ENCODE results near the gene IGFBP6. TPM values are rescaled to one million over a fixed set of nuclear protein-coding genes. Genes with fewer than 3 reads are reported as not detected.

IGFBP6 gene
- polyA plus RNA-seq, 1 donor from 2014 or later: not detected

GRCh38 chr12:53055471-53056266, 41.8 kb upstream of the IGFBP6 start:
- Histone ChIP-seq H3K9ac (ENCODE audit: low read length) (no peak overlapping the region), H4K20me1 (ENCODE audit: insufficient read depth) (no peaks in the 10 kb centered on the region), H3K4me3 (ENCODE audit: low read length) (no peak overlapping the region), H3K9me3 (ENCODE audit: low read length) (no peaks in the 10 kb centered on the region), H3K79me2 (replicated peaks; ENCODE audit: insufficient read depth, low read length) (no peaks in the 10 kb centered on the region), H3K9me2 (ENCODE audit: insufficient read depth, low read length) (no peaks in the 10 kb centered on the region), H3K27ac (ENCODE audit: low read length) (no peak overlapping the region), H3K36me3 (ENCODE audit: insufficient read depth, low read length) (no peaks in the 10 kb centered on the region), H3K4me2 (ENCODE audit: low read length) (no peak overlapping the region), H2AFZ (ENCODE audit: low read depth, low read length) (no peak overlapping the region), H3K27me3 (ENCODE audit: insufficient read depth, low read depth, low read length) (no peaks in the 10 kb centered on the region), H3F3A (ENCODE audit: insufficient read depth, low read length, poor library complexity, severe bottlenecking) (no peaks in the 10 kb centered on the region)
- no peak for TF ChIP-seq CTCF (IDR thresholded peaks at IDR 0.05; ENCODE audit: poor library complexity, severe bottlenecking)
- TF ChIP-seq, protein P1, sequence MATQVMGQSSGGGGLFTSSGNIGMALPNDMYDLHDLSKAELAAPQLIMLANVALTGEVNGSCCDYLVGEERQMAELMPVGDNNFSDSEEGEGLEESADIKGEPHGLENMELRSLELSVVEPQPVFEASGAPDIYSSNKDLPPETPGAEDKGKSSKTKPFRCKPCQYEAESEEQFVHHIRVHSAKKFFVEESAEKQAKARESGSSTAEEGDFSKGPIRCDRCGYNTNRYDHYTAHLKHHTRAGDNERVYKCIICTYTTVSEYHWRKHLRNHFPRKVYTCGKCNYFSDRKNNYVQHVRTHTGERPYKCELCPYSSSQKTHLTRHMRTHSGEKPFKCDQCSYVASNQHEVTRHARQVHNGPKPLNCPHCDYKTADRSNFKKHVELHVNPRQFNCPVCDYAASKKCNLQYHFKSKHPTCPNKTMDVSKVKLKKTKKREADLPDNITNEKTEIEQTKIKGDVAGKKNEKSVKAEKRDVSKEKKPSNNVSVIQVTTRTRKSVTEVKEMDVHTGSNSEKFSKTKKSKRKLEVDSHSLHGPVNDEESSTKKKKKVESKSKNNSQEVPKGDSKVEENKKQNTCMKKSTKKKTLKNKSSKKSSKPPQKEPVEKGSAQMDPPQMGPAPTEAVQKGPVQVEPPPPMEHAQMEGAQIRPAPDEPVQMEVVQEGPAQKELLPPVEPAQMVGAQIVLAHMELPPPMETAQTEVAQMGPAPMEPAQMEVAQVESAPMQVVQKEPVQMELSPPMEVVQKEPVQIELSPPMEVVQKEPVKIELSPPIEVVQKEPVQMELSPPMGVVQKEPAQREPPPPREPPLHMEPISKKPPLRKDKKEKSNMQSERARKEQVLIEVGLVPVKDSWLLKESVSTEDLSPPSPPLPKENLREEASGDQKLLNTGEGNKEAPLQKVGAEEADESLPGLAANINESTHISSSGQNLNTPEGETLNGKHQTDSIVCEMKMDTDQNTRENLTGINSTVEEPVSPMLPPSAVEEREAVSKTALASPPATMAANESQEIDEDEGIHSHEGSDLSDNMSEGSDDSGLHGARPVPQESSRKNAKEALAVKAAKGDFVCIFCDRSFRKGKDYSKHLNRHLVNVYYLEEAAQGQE (IDR thresholded peaks at IDR 0.05; ENCODE audit: borderline replicate concordance): no peak
- TF ChIP-seq POLR2AphosphoS5 (IDR thresholded peaks at IDR 0.05): no peak

- H3K4me2 ChIP-seq (ENCODE audit: low read length): no peak overlapping the region
- H3F3A ChIP-seq (ENCODE audit: insufficient read depth, low read length, poor library complexity, severe bottlenecking): no peaks in the 10 kb centered on the region
- no peak overlapping the region for H3K27ac ChIP-seq (ENCODE audit: low read length)
- H3K36me3 ChIP-seq (ENCODE audit: insufficient read depth, low read length): no peaks in the 10 kb centered on the region
- no peaks in the 10 kb centered on the region for H3K27me3 ChIP-seq (ENCODE audit: insufficient read depth, low read depth, low read length)
- no peak overlapping the region for H3K4me3 ChIP-seq (ENCODE audit: low read length)
- no peaks in the 10 kb centered on the region for H3K9me2 ChIP-seq (ENCODE audit: insufficient read depth, low read length)
- no peaks in the 10 kb centered on the region for H4K20me1 ChIP-seq (ENCODE audit: insufficient read depth)
- H3K79me2 ChIP-seq (replicated peaks; ENCODE audit: insufficient read depth, low read length): no peaks in the 10 kb centered on the region
- H3K9ac ChIP-seq (ENCODE audit: low read length): no peak overlapping the region
- no peak overlapping the region for H2AFZ ChIP-seq (ENCODE audit: low read depth, low read length)
- no peak for TF ChIP-seq EZH2 (IDR thresholded peaks at IDR 0.05; ENCODE audit: borderline replicate concordance, insufficient read depth, low read length, poor library complexity, severe bottlenecking)
- no peak for TF ChIP-seq SMC3 (conservative IDR thresholded peaks at IDR 0.05; ENCODE audit: poor library complexity)
- no peak for TF ChIP-seq POLR2AphosphoS5 (IDR thresholded peaks at IDR 0.05)
- TF ChIP-seq RAD21 (conservative IDR thresholded peaks at IDR 0.05): no peak
- TF ChIP-seq CTCF (IDR thresholded peaks at IDR 0.05; ENCODE audit: poor library complexity, severe bottlenecking): no peak
- TF ChIP-seq, protein P1 (IDR thresholded peaks at IDR 0.05; ENCODE audit: borderline replicate concordance): no peak
- TF ChIP-seq TAF1 (IDR thresholded peaks at IDR 0.05; ENCODE audit: low read depth): no peak
- TF ChIP-seq MXI1 (conservative IDR thresholded peaks at IDR 0.05; ENCODE audit: poor library complexity, severe bottlenecking): no peak
- TF ChIP-seq EP300 (conservative IDR thresholded peaks at IDR 0.05; ENCODE audit: poor library complexity, severe bottlenecking): no peak
- H3K9me3 ChIP-seq (ENCODE audit: low read length): no peaks in the 10 kb centered on the region
Observed at GRCh38 chr12:53056296-53056695, 41.2 kb upstream of the IGFBP6 start.

Measured in neural cell (in vitro differentiated cells).